Umbilical cord (tissue), 2 donors: Measurements from ENCODE around the gene TRMT11. TPM values are rescaled to one million over a fixed set of nuclear protein-coding genes. Genes with fewer than 3 reads are reported as not detected.
"Not testable (repeated sequence)": the region's sequence is repeated elsewhere in the genome, so short reads cannot be mapped to it uniquely, and the experiment has no call there.

Experiments used
- DNase-seq: peaks from one replicate; pipeline ENCODE4 v3.0.0-alpha.2; 2015; ENCODE audit warnings: low spot score
- total RNA-seq: library from RNA; depleted of rRNA; stranded (reverse); fragments of >200 nt; gene quantifications from one replicate; pipeline ENCODE4 v1.2.3, GENCODE V29; 2014; ENCODE audit warnings: low replicate concordance; ENCODE audit not compliant: insufficient read depth

TRMT11 gene
- total RNA-seq, 1 donor from 2014 or later, result 19.5 TPM

DNA sequence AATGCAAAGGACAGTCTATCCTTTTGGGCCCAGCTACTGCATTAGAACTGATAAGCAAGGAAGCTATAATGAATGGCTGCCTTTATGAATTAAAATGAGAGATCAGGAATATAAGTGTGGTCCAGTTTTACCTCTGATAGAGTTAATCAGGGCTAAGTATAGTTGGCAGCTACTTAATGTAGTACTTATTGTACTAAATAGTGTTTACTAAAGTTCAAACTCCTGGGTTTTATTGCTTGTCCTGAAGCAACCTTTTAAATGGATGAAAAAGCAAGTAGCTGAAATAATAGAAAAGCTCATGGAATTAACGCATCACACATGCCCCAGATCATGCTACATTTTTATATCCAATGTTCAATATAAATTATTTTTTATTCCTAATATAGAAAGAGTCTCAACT is 5.3 kb downstream of the TRMT11 start:
- DNase-seq, result no peak

DNA sequence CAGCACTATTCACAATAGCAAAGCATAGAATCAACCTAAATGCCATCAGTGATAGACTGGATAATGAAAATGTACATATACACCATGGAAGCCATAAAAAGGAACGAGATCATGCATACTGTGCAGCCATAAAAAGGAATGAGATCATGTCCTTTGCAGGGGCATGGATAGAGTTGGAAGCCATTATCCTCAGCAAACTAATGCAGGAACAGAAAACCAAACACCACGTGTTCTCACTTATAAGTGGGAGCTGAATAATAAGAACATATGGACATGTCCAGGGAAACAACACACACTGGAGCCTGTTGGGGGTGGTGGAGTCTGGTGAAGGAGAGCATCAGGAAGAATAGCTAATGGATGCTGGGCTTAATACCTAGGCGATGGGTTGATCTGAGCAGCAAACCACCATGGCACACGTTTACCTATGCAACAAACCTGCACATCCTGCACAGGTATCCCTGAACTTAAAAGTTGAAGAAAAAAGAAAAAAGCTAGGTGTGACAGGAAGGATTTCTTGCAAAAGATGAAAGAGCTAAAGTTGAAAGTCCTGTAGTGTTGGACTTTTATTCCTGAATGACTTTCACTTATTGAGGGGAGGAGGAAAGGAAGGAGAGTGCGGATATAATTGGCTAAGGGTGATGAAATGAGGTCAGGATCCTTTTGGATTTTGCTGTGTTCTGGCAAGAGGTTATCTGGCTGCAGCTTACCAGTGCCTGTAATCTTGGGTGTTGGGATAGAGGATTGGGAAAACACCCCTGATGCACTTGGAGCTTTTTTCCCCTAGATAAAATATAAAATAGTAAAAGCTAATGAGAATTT is 8.5 kb downstream of the TRMT11 start:
- no peak for DNase-seq

DNA sequence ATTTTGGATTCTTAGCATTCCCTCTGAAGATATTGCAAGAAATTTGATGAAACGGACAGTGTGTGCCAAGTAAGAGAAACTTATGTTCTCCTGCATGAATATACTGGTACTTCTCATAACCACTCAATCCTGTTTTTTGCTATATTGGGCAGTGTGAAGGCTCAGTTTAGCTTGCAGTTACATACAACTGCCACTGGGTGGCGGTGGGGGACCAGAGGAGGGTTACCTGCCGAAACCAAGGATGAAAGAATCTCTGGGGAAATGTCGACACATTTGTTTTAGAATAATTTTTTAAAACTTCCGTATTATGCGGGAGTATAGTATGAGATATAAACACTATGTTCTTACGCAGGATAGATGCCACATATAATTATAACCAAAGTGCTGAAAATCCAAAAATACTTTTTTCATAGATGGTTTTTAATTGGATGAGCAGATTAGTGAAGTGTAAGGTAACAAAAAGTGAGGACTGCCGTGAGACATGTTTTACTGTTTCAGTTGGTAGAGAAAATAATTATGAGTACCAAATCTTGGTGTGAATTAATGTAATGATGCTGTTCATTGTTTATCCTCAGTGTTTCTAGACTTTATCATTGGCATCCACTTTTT is 9.7 kb downstream of the TRMT11 start:
- peak; percentile 71 for DNase-seq

DNA sequence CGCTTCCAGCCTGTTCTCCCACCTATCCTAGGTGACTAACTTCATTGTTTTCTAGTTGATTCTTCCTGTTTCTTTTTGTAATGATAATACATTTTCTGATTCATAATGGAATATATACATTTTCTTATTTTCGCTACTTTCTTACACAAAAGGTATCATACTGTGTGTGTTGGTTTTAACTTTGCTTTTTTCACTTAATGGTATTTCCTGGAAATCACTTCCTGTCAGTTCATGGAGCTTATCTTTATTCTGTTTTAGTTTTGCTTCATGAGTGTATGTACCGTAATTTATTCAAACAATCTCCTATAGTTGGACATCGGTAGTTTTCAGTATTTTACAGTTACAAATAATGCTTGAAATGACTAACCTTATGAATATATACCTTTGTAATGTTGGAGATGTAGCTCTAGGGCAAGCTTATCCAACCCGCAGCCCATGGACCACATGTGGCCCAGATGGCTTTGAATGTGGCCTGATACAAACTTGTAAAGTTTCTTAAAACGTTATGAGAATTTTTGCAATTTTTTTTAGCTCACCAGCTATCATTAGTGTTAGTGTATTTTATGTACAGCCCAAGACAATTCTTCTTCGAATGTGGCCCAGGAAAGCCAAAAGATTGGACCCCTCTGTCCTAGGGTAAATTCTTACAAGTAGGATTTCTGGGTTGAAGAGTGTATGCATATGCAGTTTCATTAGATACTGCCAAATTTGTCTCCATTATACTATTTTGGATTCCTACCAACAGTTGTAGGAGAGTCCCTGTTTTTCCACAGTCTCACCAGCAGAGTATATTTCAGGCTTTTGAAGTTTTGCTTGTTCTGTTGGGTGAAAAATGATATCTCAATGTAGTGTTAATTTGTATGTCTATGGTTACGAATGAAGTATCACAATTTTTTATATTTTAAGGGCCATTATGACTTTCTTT is 16.7 kb downstream of the TRMT11 start:
- DNase-seq, result no peak

DNA sequence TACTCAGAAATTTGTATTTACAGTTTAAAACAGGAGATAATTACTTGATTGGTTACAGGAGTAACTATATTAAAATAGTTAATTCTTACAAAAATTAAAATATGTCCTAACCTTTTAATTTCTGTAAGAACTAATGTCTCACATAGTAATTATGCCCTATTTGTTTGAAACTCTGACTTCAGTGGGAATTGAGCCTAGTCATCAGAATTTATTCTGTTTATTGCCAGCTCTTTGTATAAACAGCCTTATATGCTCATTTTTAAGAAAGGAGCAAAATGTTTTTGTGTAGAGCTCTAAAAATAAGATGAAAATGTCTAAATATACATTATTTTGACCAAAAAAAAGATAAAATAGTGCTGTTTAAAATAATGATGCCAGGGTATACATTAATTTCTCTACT is 21.5 kb downstream of the TRMT11 start:
- DNase-seq, result no peak

DNA sequence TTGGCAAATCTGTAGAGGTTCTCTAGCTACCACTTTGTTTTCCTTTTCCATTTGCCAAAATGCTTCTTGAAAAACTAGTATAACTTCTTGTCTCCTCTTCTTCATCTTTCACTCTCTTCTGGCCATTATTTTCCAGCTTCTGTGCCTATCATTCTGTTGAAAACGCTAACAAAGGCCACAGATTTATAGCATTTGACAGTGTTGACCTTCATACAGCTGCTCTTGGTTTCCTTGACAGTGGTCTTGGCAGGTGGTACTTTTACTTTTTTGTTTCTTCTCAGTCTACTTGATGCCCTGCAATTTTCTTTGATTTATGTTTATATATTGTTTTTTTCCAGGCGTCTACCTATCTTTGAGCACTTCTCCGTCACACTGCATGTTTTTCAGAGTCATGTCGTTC is 23.7 kb downstream of the TRMT11 start:
- no peak for DNase-seq

DNA sequence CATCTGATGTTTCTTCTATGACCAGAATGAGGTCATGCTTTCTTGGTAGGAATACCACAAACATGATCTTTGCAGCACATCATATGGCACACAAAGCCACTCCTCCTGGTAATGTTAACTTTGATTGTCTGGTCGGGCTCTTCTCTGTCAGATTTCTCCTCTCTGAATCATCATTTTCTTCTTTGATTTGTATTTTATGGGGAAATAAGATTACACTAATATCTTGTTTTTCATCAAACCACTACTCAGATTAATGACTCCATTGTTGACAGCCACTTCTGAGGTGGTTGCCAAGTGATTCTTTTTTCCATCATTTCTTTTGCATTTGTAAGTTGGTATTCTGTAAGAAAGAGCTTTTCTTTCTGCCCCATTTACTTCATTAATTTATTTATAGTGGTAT is 29.5 kb downstream of the TRMT11 start:
- no peak for DNase-seq

DNA sequence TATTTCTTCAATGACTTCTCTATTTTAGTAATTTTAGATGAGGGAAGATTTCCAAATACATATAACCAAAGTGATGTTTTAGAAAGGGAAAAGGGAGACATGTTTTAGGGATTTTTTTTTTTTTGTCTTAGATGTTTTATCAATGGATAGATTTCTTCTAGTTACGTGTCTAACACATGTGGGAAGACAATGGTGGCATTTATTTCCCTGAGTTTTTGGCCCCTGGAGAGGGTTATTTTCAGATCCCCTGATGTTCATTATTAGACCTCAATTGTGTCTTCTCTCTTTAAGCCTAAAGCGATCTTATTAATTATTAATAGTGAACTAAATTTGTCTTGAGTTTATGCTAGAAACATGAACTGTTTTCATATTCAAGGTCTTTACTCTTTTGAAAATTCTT is 30.3 kb downstream of the TRMT11 start:
- DNase-seq, result no peak

DNA sequence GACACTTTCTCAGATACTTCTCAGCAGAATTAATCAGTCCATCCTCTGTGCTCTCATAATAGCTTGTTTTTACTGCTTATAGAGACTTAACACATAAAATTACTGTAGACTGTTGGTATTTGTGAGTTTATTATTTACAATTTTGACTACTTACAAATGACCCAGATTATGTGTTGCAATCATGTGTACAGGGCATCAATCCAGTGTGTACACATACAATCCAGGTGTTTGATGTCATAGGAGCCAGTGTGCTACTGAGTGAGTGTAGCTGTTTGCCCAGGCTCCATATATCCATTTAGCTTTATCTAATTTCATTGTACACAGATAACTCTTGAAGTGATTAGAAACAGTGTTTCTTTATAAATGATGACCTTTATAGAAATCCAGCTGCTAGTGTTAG is 31.3 kb downstream of the TRMT11 start:
- no peak for DNase-seq

DNA sequence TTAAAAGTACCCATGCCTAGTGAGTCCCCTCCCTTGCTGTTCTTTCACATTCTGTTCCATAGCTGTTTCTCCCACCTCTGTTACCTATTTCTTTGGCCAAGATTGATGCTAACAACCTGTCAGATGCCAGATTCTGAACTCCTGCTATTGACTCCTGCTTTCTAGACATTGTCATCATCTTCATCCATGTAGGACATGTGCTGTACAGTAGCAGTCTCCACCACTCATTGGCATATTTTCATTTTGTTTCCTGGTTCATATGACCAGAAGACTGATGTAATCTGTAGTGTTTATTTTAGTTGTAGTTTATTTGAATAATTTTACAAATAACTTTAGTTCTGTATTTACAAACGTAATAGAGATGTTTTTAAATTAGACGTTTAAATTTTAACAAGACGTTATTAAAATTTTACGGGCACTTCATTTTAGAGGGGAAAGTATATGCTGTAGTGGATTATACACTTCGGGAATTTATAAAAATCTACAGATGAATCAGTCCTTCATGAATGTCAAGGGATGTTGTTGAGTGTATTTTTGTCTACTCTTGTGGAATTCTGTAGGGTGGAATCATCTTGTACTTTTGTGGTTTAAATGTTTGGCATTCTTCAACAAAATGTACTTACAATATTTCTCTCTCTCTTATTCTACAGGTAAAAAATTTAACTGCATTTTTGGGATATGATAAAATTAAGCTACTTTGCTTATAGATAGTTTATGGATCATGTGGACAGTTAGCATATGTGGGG is 34.1 kb downstream of the TRMT11 start:
- no peak for DNase-seq

DNA sequence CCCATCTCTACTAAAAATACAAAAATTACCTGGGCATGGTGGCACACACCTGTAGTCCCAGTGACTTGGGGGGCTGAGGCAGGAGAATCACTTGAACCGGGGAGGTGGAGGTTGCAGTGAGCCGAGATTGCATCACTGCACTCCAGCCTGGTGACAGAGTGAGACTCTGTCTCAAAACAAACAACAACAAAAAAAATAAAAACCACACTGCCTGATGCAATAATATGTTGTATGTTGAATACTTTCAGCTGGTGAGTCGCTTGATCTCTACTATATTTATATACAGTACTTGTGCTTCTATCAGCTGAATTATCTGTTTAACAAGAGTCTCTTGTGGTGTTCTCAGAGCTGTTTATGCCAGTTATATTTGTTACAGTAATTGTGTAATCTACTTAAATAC is 37.1 kb downstream of the TRMT11 start:
- not testable (repeated sequence) for DNase-seq

DNA sequence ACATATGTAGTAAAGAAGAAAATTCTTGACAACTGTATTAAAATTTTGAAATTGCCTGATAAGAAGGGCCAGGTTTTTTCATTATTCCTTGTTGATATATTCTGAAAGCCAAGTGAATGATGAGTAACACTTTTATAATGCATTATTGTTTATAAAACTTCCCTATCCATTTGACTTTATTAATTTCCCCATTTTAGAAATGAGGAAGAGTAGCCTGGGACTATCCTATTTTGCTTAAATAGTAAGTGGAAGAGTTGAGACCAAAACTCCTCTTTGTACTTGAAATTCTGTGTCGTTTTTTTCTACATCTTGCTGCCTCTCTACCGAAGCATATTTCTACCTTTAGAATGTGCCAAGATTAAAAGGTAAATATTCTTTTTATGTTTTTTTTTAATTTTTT is 39.7 kb downstream of the TRMT11 start:
- DNase-seq, result no peak

DNA sequence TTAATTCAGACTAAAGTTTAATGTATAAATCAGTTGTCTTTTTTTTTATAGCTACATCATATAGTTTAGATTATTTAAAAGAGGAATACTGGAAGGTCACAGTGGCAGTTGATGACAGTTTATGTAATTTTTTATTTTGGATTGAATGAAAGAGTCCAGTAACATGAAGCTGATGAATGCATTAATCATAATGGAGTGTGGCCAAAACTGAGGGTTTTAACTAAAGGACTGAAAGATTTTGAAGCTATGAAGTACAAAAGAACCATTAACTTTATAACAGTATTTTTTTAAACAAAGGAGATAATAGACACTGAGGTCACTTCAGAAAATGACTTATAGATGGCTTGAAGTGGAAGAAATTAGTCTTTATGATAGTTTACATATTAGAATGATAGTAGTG is 41.3 kb downstream of the TRMT11 start:
- DNase-seq, result no peak

DNA sequence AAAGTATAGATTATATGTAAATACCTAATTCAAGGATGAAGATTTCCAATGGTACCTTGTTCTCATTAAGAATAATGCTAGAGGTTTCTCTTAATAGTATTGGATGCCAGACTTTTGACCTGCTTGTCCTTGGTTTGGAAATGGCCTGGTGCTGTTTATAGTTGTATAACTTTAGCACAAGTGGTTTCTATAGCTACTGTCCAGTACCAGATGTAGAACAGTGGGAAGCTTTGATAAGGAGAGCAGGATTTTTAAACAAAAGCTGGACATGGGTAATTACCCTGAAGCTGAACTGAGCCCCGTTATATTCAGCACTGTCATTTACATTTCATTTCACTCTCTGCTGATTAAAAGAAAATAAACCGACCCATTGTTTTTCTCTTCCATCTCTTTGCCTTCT is 43.7 kb downstream of the TRMT11 start:
- DNase-seq, result no peak

DNA sequence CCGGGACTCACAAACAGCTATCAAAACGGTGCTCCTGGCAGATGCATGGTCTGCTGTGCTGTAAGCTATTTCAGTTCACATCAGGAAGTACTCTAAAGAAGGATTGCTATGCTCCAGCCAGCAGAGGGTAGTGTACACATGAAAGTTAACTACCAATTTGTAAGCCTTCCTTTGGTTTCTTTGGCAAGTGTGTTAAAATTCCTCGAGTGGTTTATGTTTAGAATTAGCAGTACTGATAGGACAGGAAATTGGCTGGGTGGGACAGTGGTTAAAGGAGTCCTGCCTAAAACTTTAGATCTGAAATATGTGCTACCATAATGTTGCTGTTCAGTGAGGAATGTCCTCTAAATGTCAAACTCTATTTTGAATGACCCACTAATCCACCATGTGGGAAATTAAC is 47.4 kb downstream of the TRMT11 start:
- peak; percentile 85 for DNase-seq

DNA sequence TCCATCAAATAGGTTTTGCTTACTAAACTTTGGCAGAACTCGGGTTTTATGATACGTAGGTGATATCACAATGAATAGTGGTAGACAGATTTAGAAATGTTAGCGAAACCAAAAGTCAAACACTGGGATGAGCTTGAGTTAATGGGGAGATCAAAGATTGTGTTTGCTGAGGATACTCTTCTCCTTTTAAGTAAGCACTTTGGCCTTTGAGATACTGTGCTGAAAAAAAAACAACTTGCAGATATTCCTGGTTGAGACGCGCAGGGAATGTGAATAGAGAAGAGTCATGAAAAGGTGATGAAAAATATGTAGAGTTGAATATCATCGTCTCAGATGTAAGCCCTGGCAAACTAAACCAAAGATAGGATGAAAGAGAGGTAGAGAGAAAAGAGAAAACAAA is 48.3 kb downstream of the TRMT11 start:
- DNase-seq, result no peak

DNA sequence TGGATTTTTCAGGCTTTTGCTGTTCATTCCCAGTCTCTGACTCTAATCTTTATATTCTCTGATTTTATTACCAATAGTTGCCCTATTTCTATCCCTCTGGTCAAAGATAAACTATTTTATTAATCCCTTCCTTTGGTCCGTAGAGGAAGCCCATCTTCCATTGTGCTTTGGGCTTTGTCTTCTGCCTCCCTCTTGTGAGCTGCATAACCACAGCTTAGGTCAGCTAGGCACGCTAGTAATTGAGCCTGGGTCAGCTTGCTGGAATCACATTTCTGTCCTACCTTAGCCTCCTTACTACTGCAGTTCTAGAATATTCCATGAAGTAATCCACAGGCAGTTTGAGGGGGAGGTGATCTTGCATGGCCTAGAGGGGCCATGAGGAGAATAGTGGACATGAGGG is 49.4 kb downstream of the TRMT11 start:
- no peak for DNase-seq

DNA sequence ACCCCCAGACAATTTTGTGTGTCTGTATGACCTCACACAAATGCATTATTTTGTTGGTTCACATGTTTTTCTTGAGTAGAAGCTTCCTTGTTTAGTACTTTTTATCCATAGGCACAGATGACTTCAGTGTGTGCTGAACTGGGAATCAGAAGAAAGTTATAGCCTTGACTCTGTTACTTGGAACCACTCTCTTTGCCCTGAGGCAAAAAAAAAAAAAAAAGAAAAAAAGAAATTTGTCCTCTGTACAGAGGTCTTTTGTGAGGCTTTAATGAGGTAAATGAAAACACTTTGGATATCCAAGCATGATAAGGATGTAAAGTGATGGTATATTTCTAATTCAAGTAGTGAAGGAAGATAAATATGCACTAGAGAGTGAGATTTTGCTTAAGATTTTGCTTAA is 51.9 kb downstream of the TRMT11 start:
- no peak for DNase-seq

DNA sequence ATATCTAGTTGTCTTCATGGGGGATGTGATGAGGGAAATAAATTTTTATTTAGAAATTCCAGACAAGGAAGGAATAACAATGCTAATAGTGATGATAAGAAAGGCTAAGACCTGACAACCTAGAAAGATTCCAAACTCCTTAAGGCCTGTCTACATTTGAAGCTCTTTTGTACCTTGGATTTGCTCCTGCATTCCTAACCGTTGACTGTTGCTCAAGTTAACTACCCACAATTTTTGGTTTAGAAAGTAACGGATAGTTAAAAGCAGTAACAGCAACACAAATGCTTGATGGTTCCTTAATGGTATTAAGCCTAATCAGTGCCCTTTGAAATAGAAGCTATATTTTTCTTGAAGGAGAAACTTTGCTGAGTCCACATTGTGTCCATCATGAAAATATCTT is 52.9 kb downstream of the TRMT11 start:
- no peak for DNase-seq

DNA sequence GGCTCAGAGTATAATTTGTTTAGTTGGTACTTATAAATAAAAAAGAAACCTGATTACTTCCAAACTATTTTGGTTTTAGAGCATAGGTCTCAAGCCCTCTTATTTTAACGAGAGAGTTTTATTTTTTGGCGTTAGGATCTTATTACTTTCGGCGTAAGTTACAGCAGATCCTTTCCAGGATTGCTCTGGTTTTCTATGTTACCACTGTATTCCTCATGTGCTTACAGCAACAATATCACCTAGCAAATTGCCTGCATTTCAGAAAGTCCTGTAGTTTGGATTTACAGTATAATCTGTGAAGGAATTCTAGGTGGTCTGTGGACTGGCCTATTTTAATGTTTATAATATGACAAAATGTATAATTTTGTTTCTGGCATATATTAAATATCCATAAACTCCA is 54.1 kb downstream of the TRMT11 start:
- DNase-seq, result no peak

DNA sequence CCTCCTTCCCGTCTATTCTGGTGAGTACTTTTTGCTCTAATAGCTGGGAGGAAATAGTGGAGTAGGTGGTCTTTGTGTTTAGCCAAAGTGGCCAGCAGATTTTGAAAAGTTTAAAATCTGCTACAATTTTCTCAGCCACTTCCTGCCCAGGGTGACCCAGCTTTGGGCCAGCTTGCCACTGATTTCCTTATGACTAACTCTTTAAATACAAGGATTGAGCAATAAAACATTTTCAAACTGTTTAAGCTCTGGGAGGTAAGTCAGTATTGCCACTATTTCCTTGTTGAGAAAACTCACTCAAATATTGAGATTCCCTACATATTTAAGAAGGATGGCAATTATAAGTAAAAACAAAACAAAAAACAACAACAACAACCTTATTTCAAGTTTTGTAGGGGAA is 54.5 kb downstream of the TRMT11 start:
- DNase-seq, result no peak

DNA sequence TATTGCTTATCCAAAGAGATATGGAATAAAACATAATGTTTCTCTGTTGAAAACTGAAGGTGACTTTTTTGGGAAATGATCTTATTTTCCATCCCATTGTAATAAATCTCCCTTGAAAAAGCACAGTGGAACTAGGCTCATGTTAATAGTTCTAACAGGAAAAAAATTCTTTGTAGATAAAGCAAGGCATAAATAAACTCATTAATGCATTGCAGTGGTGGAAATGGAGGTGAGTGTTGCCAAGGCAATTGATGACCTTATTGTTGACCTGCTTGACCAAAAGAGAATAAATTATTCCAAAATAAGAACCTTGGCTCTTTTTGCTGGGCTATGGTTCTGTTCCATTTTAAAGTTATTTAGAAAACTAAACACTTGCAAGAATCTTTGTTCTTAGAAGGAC is 55.2 kb downstream of the TRMT11 start:
- no peak for DNase-seq
